ENCODE measurements around the gene RPS6KL1.

RPS6KL1 gene

GRCh38 chr14:74922752-74923401 lies at the start of gene RPS6KL1:
TSS of gene RPS6KL1 (minus strand) at chr14:74923260. CDS start at chr14:74921541, 1,719 bp downstream.
- DNase-seq, result peak; percentile 71 to 81

DNA sequence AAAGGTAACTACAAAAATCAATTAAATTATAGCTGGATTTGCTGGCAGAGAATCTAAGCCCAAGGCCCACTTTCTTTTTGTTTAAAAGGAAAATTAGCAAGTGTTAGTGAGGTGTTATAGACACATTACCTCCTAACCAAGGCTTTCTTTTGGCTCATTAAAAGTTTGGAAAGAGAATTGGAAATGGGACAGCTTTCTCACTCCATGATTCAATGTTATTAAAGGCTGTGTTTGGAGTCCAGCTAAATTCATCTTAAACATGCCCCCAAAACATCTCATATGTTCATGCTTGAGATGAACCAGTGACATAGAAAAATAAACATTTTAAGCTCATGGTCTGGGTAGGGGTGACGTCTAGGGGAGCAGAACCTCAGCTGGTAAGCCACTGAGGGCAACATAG lies 45.8 kb upstream of the RPS6KL1 start:
- DNase-seq, result no peak

DNA sequence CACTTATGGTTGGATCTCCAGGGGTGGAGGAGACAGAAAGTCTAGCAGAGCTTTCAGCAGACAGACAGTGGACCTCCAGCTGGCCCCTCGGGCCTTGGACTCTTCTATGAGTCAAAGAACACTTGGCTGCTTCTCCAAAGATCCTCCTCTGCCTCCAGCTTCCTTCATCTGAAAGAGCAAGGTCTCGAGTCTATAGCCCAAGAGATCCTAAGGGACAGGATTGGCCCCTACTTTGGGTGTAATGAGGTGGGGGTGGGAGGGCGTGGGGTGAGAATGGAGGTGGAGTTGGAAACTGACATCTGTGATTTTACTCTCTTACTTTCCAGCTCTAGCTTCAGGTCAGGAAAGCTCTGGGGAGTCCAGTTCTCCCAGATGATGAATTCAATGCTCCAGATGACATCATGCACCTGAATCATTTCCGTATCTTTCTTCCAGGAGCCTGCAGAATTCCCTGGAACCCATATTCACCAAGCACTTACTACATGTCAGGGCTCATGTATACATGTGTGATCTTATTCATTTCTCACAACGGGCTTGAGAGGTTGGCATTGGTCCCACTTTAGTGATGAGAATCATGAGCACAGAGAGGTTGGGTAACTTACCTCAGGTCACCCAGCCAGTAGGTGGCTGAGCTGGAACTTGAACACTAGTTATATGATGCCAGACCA lies 42.6 kb upstream of the RPS6KL1 start:
- no peak for DNase-seq

DNA sequence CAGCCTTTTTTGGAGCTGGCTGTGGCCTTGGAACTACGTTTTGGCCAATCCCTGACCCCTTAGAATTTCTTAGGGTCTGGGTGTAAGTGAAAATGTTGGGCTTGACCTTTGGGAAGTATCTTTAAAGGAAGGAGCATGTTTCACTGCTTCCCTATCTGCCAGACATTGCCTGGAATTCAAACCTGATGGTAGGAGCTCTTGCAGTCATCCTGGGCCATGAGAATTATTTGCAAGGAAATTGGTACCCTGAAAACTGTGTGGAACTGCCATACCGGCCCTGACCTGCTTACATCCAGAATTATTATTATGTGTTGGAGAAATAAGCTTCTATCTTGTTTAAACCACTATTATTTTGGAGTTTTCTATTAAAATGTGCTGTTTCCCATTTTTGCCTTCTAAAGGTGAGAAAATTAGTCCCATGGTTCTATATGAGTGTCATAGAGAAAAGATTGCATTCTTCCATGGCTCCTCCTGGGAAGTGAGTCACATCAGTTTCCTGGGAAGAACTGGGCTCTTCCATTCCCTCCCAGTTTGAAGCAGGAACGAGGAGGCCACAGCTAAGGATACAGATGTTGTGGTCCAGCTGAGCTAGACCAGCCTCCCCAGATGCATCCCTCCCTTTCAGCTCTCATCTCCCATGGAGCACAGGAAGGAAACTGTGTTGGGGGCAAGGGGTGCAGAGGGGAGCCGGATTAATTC lies 41.9 kb upstream of the RPS6KL1 start:
- no peak for DNase-seq

- DNase-seq, result no peak
Observed at GRCh38 chr14:74963705-74964271, 40.7 kb upstream of the RPS6KL1 start.

DNA sequence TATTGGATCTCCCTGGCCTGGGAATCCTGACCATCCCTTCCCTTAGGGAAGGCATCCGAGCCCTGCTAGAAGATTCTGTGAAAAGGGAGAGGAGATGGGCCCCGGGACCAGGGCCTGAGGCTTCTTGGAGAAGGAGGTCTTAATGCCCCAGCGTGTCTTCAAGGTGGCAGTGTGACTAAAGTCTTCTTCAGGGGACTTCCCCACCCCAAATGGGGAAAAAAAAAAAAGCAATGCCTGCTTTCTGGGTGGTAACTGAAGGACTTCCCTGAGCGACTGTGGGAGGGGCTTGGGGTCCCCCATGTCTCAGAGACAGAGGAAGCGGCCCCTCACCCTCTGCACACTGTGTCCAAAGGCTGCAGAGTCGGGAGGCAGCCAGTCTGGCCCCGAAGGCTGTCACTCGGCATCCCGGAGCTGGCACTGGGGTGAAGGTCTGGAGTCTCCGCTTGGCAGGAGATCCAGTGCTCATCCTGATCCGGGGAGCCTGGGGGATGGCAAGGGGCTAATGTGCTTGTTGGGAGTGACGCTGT lies 40.2 kb upstream of the RPS6KL1 start:
- DNase-seq, result no peak

DNA sequence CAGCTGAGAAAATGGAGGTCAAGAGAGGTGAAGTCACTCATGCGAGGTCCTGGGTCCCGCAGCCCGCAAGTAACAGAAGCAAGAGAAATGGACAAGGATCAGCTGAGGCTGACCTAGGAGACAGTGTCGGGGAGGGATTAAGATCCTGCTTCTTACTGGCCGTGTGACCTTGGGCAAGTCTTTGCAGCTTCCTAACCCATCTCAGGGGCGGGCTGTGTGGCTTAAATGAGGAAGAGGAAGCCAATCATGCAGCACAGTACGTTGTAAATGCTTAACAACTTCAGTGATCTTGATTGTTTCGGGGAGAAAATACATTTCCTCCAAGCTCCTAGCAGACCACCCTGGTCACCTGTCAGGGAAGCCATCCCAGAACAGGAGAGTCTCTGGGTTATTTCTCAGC lies 39.4 kb upstream of the RPS6KL1 start:
- no peak for DNase-seq

- no peak for DNase-seq
Observed at GRCh38 chr14:74962046-74962445, 39.0 kb upstream of the RPS6KL1 start.

- no peak for DNase-seq
Observed at GRCh38 chr14:74961238-74961911, 38.3 kb upstream of the RPS6KL1 start.

DNA sequence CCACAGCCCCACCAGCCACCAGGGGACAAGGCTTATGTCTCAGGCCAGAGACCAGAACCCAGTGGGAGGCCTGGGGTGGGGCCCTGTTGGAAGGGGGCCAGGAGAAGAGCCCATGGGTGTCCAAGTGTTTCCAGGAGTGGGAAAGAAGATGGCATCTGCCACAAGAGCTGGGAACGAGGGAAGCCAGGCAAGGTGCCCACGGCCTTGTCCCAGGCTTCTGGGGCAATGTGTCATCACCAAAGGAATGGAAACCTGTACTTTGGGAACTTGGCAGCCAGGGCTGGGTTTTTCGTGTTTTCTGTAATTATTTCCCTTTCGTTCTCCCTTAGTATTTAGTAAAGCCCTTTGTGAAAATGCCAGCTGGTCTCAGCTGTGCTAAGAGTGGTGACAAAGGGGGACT lies 37.7 kb upstream of the RPS6KL1 start:
- DNase-seq, result no peak

DNA sequence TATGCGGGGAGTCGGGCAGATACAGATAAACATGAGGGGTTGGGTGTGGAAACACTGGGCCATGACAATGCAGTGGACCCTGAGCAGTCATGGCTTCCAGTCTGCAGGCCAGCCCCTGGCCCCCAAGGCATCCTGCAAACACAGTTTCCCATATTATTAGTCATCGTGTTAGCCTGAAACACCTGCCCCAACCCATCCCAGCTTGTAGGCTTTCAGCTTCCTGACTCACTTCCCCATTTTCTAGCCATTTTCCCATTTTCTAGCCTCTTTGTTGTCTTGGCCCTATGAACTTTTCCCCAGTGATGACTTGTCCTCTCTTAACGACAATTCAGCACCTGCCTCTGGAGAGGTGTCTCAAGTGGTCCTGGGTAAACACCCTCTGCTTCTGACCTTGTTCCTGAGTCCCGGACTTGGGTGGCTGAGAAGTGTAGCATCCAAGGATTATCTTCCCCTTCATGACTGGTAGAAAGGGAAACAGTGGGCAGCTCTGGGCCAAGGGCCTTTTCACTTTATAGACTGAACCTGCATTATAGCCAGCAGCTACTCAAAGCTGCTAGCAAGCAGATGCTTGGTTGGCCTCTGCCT lies 36.6 kb upstream of the RPS6KL1 start:
- no peak for DNase-seq

DNA sequence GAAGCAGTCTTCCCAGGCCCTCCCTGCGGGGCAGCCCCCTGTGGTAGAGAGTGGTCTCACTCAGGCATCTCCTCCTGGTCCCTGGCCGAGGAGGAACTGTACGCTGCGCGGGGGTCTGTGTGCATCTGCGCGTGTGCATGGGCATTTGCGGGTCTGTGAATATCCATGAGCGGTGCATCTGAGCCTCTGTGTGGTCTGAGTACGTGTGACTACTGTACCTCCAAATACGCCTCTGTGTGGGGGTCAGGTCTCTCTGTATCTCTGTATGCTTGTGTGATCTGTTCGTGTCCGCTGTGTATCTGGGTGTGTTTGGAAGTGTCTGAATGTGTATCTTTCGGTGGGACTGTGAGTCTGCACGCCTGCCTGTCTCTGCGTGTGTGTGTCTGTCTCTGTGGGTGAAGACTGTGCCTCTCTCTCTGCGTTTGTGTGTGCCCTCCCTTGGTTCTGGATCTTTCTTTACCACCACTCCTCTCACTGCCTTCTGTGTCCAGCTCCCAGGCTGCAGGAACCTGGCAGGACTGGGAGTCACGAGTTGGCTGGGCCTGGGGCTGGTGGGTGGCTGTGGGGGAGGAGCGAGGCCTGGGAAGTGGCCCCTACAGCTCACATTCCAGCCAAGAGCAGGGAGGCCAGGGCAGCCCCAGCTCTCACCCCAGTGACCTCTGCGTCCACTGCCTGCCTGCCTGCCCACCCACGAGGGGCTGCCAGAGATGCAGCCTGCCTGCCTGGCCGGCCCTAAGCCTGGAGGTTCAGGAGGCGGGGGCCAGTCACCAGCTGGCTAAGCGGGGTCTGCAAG lies 33.4 kb upstream of the RPS6KL1 start:
- no peak for DNase-seq

- DNase-seq, result no peak
Observed at GRCh38 chr14:74956027-74956279, 32.9 kb upstream of the RPS6KL1 start.

- peak in 1 of 2 donors; percentile 16 for DNase-seq
Observed at GRCh38 chr14:74955229-74956026, 32.4 kb upstream of the RPS6KL1 start, which contains the start of gene PGF. TSS of gene PGF (minus strand) at chr14:74955597. CDS start at chr14:74955242, 355 bp downstream.

- no peak for DNase-seq
Observed at GRCh38 chr14:74954947-74955228, 31.8 kb upstream of the RPS6KL1 start.

DNA sequence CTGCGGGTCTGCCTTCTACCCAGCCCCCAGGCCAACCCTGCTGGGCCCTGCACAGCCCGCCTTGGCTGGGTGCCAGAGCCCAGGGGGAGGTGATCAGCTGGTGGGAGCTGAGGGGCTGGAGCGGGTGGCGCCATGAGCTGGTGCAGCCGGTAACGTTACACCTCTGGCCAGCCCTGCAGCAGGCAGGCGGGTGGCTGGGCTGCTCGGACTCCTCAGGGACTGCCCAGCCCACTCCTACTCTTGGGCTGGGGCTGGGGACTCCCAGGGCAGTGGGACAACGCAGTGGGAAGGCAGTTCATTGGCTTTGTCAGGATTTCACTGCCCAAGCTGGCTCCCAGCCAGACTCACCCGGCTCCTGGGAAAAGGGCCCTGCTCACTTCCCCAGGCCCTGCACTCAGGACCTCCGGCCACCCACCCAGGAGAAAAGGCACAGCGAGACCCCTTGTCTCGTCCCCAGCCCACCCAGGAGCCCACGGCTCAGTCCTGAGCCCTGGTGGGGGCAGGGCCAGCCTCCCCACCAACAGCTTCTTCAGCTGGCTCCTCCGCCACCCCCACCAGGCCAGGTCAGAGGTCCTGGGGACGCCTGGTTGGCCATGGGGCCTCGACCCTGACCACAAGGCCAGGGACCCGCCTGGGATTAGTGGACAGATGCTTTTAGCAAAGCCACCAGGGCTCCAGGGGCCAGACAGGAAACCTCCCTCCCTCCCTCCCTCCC lies 31.3 kb upstream of the RPS6KL1 start:
- DNase-seq, result no peak

DNA sequence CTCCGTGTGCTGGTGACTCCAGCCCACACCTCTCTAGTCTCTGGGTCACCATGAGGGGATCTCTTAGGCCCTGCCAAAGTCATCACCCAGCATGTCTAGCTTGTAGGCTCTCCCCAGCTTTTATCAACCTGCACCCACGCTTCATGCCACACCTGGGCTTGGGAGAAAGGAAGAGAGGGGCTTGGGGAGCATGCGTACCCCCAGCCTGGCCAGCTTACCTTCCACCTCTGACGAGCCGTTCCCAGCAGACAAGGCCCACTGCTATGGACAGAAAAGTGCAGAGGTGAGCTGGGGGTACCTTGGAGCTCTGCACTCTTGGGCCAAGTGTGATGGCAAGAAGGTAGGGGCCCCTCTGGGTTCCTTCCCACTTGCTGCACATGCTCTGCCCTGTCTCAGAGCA lies 30.6 kb upstream of the RPS6KL1 start:
- DNase-seq, result no peak

GRCh38 chr14:74952697-74953484 lies 29.8 kb upstream of the RPS6KL1 start:
- no peak for DNase-seq

DNA sequence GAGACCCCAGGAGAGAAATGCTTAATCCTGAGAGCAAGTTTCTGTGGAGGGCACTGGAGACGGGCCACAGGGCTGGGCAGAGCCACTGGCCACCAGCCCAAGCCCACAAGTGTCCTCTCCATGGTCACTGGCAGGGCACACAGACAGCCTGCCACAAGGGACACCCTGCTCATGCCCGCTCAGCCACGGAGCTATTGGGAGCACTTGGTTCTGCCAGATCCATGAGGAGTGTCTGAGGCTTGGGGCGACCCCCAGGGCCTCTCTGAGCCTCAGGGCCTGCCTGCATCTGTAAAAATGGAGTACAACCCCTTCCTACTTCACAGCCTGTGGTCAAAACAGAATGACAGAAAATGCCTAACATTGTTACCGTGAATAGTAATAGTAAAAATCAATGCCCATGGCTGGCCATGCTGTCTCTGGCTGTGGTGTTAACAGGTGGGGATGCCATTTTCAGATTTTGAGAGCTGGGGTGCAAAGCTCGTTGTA lies 29.2 kb upstream of the RPS6KL1 start:
- DNase-seq, result no peak

All from hippocampal formation (tissue), 2 donors.